ENCODE data around the gene DAAM2. TPM values are rescaled to one million over a fixed set of nuclear protein-coding genes. Genes with fewer than 3 reads are reported as not detected.

DAAM2 gene
- total and polyA plus RNA-seq, 12 donors: 6.0 to 25.9 (median 12.2) TPM

GRCh38 chr6:39942903-39943580, 150.9 kb downstream of the DAAM2 start:
- TF ChIP-seq CTCF (IDR thresholded peaks at IDR 0.05): no peak
- H3K4me3 ChIP-seq: no peak overlapping the region
- intact Hi-C loops (cut with DNase I): no loop called here
- DNase-seq: no peak
- peaks cover 0 to 17% (median 9%) of the 10 kb centered on the region in 9 donors for H3K4me1 ChIP-seq
- H3K27ac ChIP-seq: peak overlapping the region in 1 of 10 donors; percentile 27
- no peaks in the 10 kb centered on the region for H3K36me3 ChIP-seq
- no peaks in the 10 kb centered on the region for H3K27me3 ChIP-seq
- no peaks in the 10 kb centered on the region for H3K9me3 ChIP-seq
- WGBS, 2 donors: 70 to 75% methylated on average over 7 of the region's 7 CpGs
- peak in 2 of 8 donors; percentile 14 to 39 for ATAC-seq

DNA sequence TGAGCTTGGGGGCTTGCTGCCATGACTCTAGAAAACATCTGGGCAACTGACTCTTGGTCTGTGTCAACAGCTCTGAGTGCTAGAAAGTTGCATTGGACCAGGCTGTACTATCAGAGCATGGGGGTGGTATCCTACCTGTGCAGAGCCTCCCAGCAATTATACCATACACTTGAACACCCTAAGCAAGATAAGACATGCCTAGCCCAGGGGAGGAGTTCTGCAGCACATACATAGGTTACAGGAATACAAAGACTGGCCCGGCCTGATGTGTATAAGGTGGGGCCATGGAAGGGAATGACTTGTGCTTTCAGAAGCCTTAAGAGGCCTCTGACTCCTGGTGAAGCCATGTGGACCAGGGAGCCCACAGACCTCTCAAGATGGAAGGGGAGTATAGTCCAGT, 153.4 kb downstream of the DAAM2 start:
- Histone ChIP-seq H3K9me3 (no peaks in the 10 kb centered on the region), H3K36me3 (no peaks in the 10 kb centered on the region), H3K4me1 (peaks cover 0 to 5% (median 0%) of the 10 kb centered on the region in 9 donors), H3K27ac (no peak overlapping the region), H3K4me3 (no peak overlapping the region), H3K27me3 (no peaks in the 10 kb centered on the region)
- ATAC-seq: peak in 2 of 8 donors; percentile 47 to 58
- no peak for TF ChIP-seq CTCF (IDR thresholded peaks at IDR 0.05)
- intact Hi-C loops (cut with DNase I): no loop called here
- 76 to 81% methylated on average over 1 of the region's 1 CpG for WGBS, 2 donors
- DNase-seq: no peak

DNA sequence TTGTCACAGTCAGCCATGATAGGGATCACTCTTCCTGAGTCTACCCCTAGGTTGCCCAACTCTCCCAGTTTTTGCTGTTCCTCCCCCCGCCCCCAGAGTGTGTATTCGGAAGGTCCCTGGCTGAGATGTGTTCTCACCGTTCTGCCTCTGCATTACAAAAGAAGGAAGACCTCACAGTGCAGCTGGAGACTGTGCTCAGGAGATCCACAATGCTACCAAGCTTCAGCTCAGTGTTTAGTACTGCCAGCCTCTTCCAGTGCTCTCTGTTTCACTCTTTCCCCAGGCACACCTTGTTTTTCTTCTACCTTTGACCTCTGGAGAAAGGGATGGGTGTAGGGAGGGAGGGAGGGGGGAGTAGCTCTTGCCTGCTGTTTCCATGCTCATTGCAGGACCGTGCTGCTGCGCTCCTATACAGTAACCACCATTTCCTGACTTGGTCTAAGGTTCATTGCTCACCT, 155.5 kb downstream of the DAAM2 start:
- intact Hi-C loops (cut with DNase I): no loop called here
- no peak overlapping the region for H3K4me3 ChIP-seq
- ATAC-seq: no peak
- H3K27ac ChIP-seq: no peak overlapping the region
- no peaks in the 10 kb centered on the region for H3K36me3 ChIP-seq
- 63 to 68% methylated on average over 5 of the region's 5 CpGs for WGBS, 2 donors
- peaks cover 0 to 21% (median 13%) of the 10 kb centered on the region in 9 donors for H3K4me1 ChIP-seq
- H3K27me3 ChIP-seq: no peaks in the 10 kb centered on the region
- no peak for TF ChIP-seq CTCF (IDR thresholded peaks at IDR 0.05)
- DNase-seq: no peak
- H3K9me3 ChIP-seq: no peaks in the 10 kb centered on the region

- Histone ChIP-seq H3K4me3 (no peak overlapping the region), H3K9me3 (no peaks in the 10 kb centered on the region), H3K27me3 (no peaks in the 10 kb centered on the region), H3K4me1 (peaks cover 0 to 20% (median 11%) of the 10 kb centered on the region in 9 donors), H3K27ac (no peak overlapping the region), H3K36me3 (no peaks in the 10 kb centered on the region)
- ATAC-seq (no peak), DNase-seq (no peak)
- no peak for TF ChIP-seq CTCF (IDR thresholded peaks at IDR 0.05)
- intact Hi-C loops (cut with DNase I): no loop called here
- WGBS, 2 donors: 58 to 69% methylated on average over 5 of the region's 5 CpGs
Observed at GRCh38 chr6:39948199-39948791, 156.1 kb downstream of the DAAM2 start.
